ENCODE data around the gene NDUFAF2. TPM values are rescaled to one million over a fixed set of nuclear protein-coding genes. Genes with fewer than 3 reads are reported as not detected.

Gene NDUFAF2
- total and polyA plus RNA-seq, 2 of the 8 experiments (the other 6 are each of a cell fraction or from before 2014, with no cell fraction given) = 10.7 to 46.5 TPM

DNA sequence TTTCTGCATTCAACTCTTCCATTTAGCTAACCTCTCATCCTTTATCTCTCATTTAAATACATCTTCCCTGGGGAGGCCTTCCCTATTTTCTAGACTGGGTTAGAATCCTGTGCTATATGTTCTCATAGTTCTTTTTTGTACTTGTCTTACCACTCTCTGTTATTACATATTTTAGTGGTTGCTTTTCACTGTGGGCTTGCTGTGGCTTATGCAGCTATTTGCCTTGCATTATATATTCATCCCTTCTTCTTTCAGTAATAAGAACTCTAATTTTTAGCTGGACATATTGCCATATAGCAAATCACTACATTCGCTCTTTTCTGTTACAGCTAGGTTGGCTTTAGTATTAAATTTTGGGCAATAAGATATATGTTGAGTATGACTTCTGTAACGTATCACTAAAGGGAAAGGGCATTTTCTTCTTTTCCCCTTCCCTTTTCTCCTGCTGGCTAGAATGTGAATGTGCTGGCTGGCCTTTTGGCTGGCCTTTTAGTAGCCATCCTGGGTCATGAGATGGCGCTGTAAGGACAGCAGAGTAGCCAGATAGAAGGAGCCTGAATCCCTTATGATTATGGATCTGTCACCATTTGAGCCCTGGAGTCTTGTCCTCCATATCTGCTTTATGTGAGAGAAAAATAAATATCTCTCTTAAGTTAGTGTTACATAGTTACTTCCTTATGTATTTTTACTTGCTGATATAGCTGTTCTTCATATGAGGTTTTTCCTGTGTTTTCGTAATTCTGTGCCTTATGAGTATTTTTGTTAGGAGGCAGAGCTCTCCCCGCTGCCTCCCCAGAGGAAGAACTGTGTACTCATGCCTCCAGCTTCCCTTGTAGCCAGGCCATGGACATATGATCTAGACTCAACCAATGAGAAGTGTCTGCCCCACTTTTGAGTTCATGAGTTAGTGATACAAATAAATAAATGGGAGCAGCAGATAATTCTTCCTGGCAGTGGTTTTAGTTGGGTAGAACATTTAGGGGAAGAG lies 65.8 kb downstream of the NDUFAF2 start (continued):
- peak; percentile 58 to 98 (median 89) for TF ChIP-seq CTCF (IDR thresholded peaks at IDR 0.05; ENCODE audit: control extremely low read depth in 1 of 3, insufficient read depth in 1 of 3, low read depth in 1 of 3, low read length in 3 of 3)
- peak; percentile 76 to 80 for TF ChIP-seq RAD21 (IDR thresholded peaks at IDR 0.05 in 1 of 2, conservative IDR thresholded peaks at IDR 0.05 in 1 of 2; ENCODE audit: low read depth in 2 of 2, low read length in 2 of 2)
- no peak for TF ChIP-seq USF2 (IDR thresholded peaks at IDR 0.05; ENCODE audit: low read length)
- TF ChIP-seq EZH2 (IDR thresholded peaks at IDR 0.05; ENCODE audit: low read depth, low read length, severe bottlenecking) = no peak
- no peak for TF ChIP-seq SP2 (IDR thresholded peaks at IDR 0.05; ENCODE audit: low read length)
- no peak for TF ChIP-seq BCL11A (IDR thresholded peaks at IDR 0.05; ENCODE audit: low read depth in 2 of 2, low read length in 2 of 2)
